Cardiac fibroblast (primary cell): ENCODE measurements around the gene ZNF467.

Experiments used
- DNase-seq, 2 donors: peaks; one replicate each; pipeline versions ENCODE4 v3.0.0 to v3.0.0-alpha.2; 2010; ENCODE audit warnings: low read depth in 2 of 2
- H3K4me3 ChIP-seq, 2 donors: replicated peaks in 1 of 2; 1 replicate in 1 of 2; 2 replicates in 1 of 2; pipeline ENCODE4 v1.5.1; 2011; ENCODE audit warnings: low read depth in 2 of 2, low read length in 2 of 2, mild to moderate bottlenecking in 2 of 2, moderate library complexity in 1 of 2
- TF ChIP-seq, protein P1 (sequence below): IDR thresholded peaks from one replicate; pipeline ENCODE4 v1.5.1; 2011; ENCODE audit warnings: low read depth, mild to moderate bottlenecking, low read length, inconsistent platforms

The ZNF467 gene

GRCh38 chr7:149733924-149734790, 39.2 kb downstream of the ZNF467 start:
- H3K4me3 ChIP-seq: no peak overlapping the region
- DNase-seq: no peak
- TF ChIP-seq, protein P1, sequence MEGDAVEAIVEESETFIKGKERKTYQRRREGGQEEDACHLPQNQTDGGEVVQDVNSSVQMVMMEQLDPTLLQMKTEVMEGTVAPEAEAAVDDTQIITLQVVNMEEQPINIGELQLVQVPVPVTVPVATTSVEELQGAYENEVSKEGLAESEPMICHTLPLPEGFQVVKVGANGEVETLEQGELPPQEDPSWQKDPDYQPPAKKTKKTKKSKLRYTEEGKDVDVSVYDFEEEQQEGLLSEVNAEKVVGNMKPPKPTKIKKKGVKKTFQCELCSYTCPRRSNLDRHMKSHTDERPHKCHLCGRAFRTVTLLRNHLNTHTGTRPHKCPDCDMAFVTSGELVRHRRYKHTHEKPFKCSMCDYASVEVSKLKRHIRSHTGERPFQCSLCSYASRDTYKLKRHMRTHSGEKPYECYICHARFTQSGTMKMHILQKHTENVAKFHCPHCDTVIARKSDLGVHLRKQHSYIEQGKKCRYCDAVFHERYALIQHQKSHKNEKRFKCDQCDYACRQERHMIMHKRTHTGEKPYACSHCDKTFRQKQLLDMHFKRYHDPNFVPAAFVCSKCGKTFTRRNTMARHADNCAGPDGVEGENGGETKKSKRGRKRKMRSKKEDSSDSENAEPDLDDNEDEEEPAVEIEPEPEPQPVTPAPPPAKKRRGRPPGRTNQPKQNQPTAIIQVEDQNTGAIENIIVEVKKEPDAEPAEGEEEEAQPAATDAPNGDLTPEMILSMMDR: no peak

- TF ChIP-seq, protein P1: no peak
- no peak for DNase-seq
- no peak overlapping the region for H3K4me3 ChIP-seq
Measured at GRCh38 chr7:149733131-149733923, 40.1 kb downstream of the ZNF467 start.

DNA sequence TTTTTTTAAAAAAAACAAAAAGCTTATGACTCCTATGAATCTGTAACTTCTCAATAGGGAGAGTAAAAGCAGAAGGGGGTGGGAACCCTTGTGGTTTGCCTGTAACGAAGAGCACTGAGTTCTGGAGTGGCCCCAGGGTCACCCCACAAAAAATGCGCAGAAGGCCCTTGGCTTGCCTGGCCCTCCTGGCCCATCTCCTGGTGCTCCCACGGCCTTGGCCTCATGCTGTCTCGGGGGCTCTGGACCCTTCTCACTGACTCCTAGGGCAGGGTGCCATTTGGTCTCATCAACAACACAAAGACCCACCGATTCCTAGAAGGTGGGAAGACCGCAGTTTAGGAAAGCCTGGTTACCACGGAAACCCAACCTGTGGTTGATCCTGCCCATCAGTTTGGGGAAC, 40.8 kb downstream of the ZNF467 start:
- no peak overlapping the region for H3K4me3 ChIP-seq
- DNase-seq: no peak
- TF ChIP-seq, protein P1: no peak

- H3K4me3 ChIP-seq: no peak overlapping the region
- no peak for DNase-seq
- TF ChIP-seq, protein P1: no peak
Measured at GRCh38 chr7:149732111-149732561, 41.3 kb downstream of the ZNF467 start.

DNA sequence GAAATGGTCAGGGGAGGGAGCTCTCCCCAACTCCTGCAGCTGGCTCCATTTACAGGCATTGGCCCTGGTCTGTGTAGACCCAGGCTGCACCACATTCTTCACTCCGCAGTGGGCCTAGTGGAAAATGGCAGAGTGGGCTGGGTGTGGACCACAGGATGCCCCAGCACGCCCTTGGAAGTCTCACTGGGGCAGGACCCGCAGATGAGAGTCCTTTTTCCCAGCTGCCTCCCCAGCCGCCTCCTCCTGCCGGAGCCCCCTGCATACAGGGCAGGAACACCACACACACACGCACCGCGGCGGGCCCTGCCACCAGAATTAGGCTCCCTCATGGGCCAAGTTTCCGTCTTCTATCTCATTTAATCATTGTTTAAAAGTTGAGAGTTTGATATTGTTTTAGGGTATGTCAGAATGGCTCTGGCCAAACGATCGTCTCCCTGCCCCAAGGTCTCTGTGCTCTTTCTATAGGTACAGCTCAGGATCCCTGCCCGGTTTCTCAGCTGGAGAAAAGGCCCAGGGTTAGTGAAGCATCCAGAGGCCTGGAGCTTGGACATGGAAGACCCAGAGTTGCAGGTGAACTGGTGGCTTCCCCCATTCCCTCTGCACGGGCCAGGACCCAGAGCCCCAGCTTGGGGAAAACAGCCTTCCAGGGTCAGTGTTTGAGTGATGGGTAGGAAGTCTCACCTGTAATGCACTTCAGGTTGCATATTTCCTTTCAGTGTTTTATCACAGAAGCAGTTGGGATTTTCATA, 42.0 kb downstream of the ZNF467 start:
- TF ChIP-seq, protein P1: no peak
- H3K4me3 ChIP-seq: no peak overlapping the region
- DNase-seq: no peak

- no peak for DNase-seq
- TF ChIP-seq, protein P1: no peak
Measured at GRCh38 chr7:149729983-149730801, 43.2 kb downstream of the ZNF467 start.

More at GRCh38 chr7:149729983-149730801, 43.2 kb downstream of the ZNF467 start:
- no peak overlapping the region for H3K4me3 ChIP-seq
